CD4-positive, alpha-beta T cell treated with Interleukin-15 for 4 hours (primary cell): ENCODE results near the gene RASGRF2.
"Not testable (repeated sequence)": the region's sequence is repeated elsewhere in the genome, so short reads cannot be mapped to it uniquely, and the experiment has no call there.

Source experiments
- DNase-seq: peaks from one replicate; pipeline ENCODE4 v3.0.0-alpha.2; 2020; ENCODE audit warnings: low spot score

Gene RASGRF2

GRCh38 chr5:81021486-81021885 lies 61.3 kb downstream of the RASGRF2 start:
- DNase-seq = no peak

GRCh38 chr5:81021951-81022687 lies 62.0 kb downstream of the RASGRF2 start:
- no peak for DNase-seq

- no peak for DNase-seq
These were observed 62.5 kb downstream of the RASGRF2 start for GRCh38 chr5:81022688-81023084.

GRCh38 chr5:81023261-81023970 lies 63.3 kb downstream of the RASGRF2 start:
- DNase-seq = no peak

GRCh38 chr5:81027481-81028058 lies 67.4 kb downstream of the RASGRF2 start:
- DNase-seq = no peak

GRCh38 chr5:81028888-81029287 lies 68.7 kb downstream of the RASGRF2 start:
- DNase-seq = not testable (repeated sequence)

GRCh38 chr5:81029736-81030135 lies 69.6 kb downstream of the RASGRF2 start:
- not testable (repeated sequence) for DNase-seq

- not testable (repeated sequence) for DNase-seq
These were observed 70.3 kb downstream of the RASGRF2 start for GRCh38 chr5:81030236-81031034.

GRCh38 chr5:81035522-81035921 lies 75.4 kb downstream of the RASGRF2 start:
- DNase-seq = no peak

- DNase-seq = no peak
These were observed 78.3 kb downstream of the RASGRF2 start for GRCh38 chr5:81038495-81038894.

GRCh38 chr5:81044868-81045267 lies 84.7 kb downstream of the RASGRF2 start:
- DNase-seq = no peak

- DNase-seq = no peak
These were observed 85.2 kb downstream of the RASGRF2 start for GRCh38 chr5:81045389-81045807.

GRCh38 chr5:81046041-81046440 lies 85.9 kb downstream of the RASGRF2 start:
- no peak for DNase-seq

GRCh38 chr5:81052325-81052724 lies 92.2 kb downstream of the RASGRF2 start:
- no peak for DNase-seq

GRCh38 chr5:81053282-81053681 lies 93.1 kb downstream of the RASGRF2 start:
- DNase-seq = not testable (repeated sequence)

GRCh38 chr5:81058121-81058520 lies 98.0 kb downstream of the RASGRF2 start:
- no peak for DNase-seq

- no peak for DNase-seq
These were observed 105.3 kb downstream of the RASGRF2 start for GRCh38 chr5:81065492-81065891.

- DNase-seq = no peak
These were observed 105.9 kb downstream of the RASGRF2 start for GRCh38 chr5:81066102-81066501.

- DNase-seq = no peak
These were observed 107.2 kb downstream of the RASGRF2 start for GRCh38 chr5:81067406-81067805.

GRCh38 chr5:81068063-81068462 lies 107.9 kb downstream of the RASGRF2 start:
- no peak for DNase-seq

- DNase-seq = no peak
These were observed 108.5 kb downstream of the RASGRF2 start for GRCh38 chr5:81068635-81069034.

GRCh38 chr5:81069990-81070389 lies 109.8 kb downstream of the RASGRF2 start:
- DNase-seq = no peak
